Suprapubic skin (tissue), 4 donors: Measurements from ENCODE around the gene ADGRD1. TPM values are rescaled to one million over a fixed set of nuclear protein-coding genes. Genes with fewer than 3 reads are reported as not detected.

ENCODE experiments used
- DNase-seq, 2 donors: peaks; one replicate each; pipeline ENCODE4 v3.0.0-alpha.2; 2019; ENCODE audit warnings: low spot score in 2 of 2
- H3K27ac ChIP-seq: fragments of 200-600 bp; sonication (generic); one replicate; pipeline ENCODE4 v1.5.1; 2019
- H3K27me3 ChIP-seq: fragments of 200-600 bp; sonication (generic); one replicate; pipeline ENCODE4 v1.5.1; 2019
- H3K36me3 ChIP-seq: fragments of 200-600 bp; sonication (generic); one replicate; pipeline ENCODE4 v1.5.1; 2019
- H3K4me1 ChIP-seq: fragments of 200-600 bp; sonication (generic); one replicate; pipeline ENCODE4 v1.5.1; 2019
- H3K4me3 ChIP-seq: fragments of 200-600 bp; sonication (generic); one replicate; pipeline ENCODE4 v1.5.1; 2019; ENCODE audit warnings: mild to moderate bottlenecking
- H3K9me3 ChIP-seq: fragments of 200-600 bp; sonication (generic); one replicate; pipeline ENCODE4 v1.5.1; 2019
- EP300 ChIP-seq: sonication (generic); formaldehyde crosslinking; IDR thresholded peaks from one replicate; pipeline ENCODE4 v1.6.1; 2017; ENCODE audit warnings: antibody characterized with exemption
- POLR2A ChIP-seq, 2 donors: fragments of 450-650 bp; IDR thresholded peaks; one replicate each; pipeline ENCODE4 v1.6.1; 2017; ENCODE audit warnings: antibody characterized with exemption in 2 of 2, mild to moderate bottlenecking in 2 of 2, moderate library complexity in 2 of 2
- POLR2AphosphoS5 ChIP-seq, 3 donors: sonication (generic); formaldehyde crosslinking; IDR thresholded peaks; one replicate each; pipeline ENCODE4 v1.6.1; 2017; ENCODE audit warnings: antibody characterized with exemption in 3 of 3
- WGBS: methylation state at CpG from one replicate; pipeline ENCODE4 v1.1.5; 2018; 5-methylcytosine and 5-hydroxymethylcytosine counted together
- total RNA-seq, 4 donors: library from RNA; depleted of rRNA; stranded (reverse); fragments of >200 nt; gene quantifications; one replicate each; pipeline ENCODE4 v1.1.0, GENCODE V29; 2016
- TF ChIP-seq, protein P1 (sequence below), 2 donors: fragments of 200-600 bp in 1 of 2; fragments of 450-650 bp in 1 of 2; sonication (generic) in 1 of 2; IDR thresholded peaks; one replicate each; pipeline ENCODE4 v1.5.1; 2016 to 2019; ENCODE audit warnings: antibody characterized with exemption in 2 of 2, mild to moderate bottlenecking in 1 of 2, moderate library complexity in 1 of 2

ADGRD1 gene
- total RNA-seq, 4 donors from 2014 or later: 4.2 to 12.4 (median 10.4) TPM

DNA sequence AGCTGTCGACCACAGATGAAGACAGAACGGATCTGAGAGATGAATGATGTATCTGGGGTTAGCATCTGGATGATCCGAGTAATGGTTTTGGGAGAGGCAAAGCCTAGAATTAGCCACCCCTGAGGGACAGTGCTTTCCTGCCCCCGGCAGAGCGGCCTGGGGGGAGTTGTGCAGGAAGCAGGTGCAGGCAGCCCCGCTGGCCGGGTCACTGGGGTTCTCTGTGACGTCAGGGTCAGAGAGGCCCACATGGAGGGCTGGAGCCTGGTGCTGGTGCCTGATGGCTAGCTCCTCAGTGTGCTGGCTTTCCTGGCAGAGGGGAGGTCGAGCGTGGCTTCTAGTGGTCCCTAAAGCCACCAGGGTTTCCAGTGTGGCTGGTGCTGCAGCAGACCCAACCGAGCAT is 70.3 kb downstream of the ADGRD1 start:
- Histone ChIP-seq H3K4me1 (peaks cover 2% of the 10 kb centered on the region), H3K27ac (no peak overlapping the region), H3K4me3 (no peak overlapping the region), H3K9me3 (no peaks in the 10 kb centered on the region), H3K36me3 (no peaks in the 10 kb centered on the region), H3K27me3 (peaks cover 3% of the 10 kb centered on the region)
- no peak for DNase-seq
- WGBS: 91% methylated on average over 7 of the region's 11 CpGs
- no peak for TF ChIP-seq EP300
- no peak for TF ChIP-seq POLR2AphosphoS5 (IDR thresholded peaks at IDR 0.05)
- TF ChIP-seq POLR2A (IDR thresholded peaks at IDR 0.05): no peak
- TF ChIP-seq, protein P1, sequence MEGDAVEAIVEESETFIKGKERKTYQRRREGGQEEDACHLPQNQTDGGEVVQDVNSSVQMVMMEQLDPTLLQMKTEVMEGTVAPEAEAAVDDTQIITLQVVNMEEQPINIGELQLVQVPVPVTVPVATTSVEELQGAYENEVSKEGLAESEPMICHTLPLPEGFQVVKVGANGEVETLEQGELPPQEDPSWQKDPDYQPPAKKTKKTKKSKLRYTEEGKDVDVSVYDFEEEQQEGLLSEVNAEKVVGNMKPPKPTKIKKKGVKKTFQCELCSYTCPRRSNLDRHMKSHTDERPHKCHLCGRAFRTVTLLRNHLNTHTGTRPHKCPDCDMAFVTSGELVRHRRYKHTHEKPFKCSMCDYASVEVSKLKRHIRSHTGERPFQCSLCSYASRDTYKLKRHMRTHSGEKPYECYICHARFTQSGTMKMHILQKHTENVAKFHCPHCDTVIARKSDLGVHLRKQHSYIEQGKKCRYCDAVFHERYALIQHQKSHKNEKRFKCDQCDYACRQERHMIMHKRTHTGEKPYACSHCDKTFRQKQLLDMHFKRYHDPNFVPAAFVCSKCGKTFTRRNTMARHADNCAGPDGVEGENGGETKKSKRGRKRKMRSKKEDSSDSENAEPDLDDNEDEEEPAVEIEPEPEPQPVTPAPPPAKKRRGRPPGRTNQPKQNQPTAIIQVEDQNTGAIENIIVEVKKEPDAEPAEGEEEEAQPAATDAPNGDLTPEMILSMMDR (IDR thresholded peaks at IDR 0.05): no peak

DNA sequence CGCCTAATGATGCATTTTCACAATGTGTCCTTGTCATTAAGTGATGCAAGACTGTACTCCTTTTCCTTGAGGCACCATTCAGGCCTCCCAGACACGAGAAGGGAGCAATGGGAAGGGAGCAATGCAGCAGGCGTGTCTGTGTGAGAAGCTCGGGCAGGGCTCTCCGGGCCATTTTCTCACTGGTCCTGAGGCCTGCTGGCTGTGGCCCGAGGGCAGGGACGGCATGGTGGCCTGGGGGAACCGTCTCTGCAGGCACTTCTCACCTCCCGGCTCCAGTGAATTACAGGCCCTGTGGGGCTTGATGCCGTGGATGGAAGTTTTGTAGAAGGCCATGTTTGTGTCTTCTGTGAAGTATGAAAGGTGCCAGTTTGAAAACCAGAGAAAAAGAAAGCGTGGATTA is 71.0 kb downstream of the ADGRD1 start:
- H3K4me1 ChIP-seq: peaks cover 2% of the 10 kb centered on the region

DNA sequence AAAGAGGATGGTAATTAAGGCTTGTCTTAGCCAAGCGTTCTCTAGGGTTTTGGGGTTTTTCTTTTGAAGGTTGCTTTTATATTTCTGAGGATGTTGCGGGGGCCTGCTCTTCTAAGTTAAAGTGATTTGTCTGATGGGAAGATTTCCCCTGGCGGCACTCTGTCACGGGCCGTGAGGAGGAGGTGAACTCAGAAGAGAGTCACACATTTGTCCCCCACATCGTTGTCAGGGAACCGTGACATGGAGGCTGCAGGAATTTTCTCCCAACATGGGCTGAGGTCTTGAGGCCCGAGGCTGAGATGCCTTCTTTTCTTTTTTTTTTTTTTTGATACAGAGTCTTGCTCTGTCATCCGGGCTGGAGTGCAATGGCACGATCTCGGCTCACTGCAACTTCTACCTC is 71.5 kb downstream of the ADGRD1 start:
- Histone ChIP-seq H3K4me1 (peaks cover 2% of the 10 kb centered on the region), H3K9me3 (no peaks in the 10 kb centered on the region), H3K36me3 (no peaks in the 10 kb centered on the region), H3K4me3 (no peak overlapping the region), H3K27me3 (peaks cover 3% of the 10 kb centered on the region), H3K27ac (no peak overlapping the region)
- WGBS: 72% methylated on average over 11 of the region's 11 CpGs
- TF ChIP-seq POLR2AphosphoS5 (IDR thresholded peaks at IDR 0.05): no peak
- no peak for TF ChIP-seq POLR2A (IDR thresholded peaks at IDR 0.05)
- no peak for TF ChIP-seq EP300
- TF ChIP-seq, protein P1 (IDR thresholded peaks at IDR 0.05): no peak
- DNase-seq: no peak

More for the DNA sequence above, 71.0 kb downstream of the ADGRD1 start:
- no peak for DNase-seq
- H3K27me3 ChIP-seq: peaks cover 3% of the 10 kb centered on the region
- no peak for TF ChIP-seq POLR2A (IDR thresholded peaks at IDR 0.05)
- H3K4me3 ChIP-seq: no peak overlapping the region
- 69% methylated on average over 11 of the region's 11 CpGs for WGBS
- H3K36me3 ChIP-seq: no peaks in the 10 kb centered on the region
- H3K27ac ChIP-seq: no peak overlapping the region
- H3K9me3 ChIP-seq: no peaks in the 10 kb centered on the region

DNA sequence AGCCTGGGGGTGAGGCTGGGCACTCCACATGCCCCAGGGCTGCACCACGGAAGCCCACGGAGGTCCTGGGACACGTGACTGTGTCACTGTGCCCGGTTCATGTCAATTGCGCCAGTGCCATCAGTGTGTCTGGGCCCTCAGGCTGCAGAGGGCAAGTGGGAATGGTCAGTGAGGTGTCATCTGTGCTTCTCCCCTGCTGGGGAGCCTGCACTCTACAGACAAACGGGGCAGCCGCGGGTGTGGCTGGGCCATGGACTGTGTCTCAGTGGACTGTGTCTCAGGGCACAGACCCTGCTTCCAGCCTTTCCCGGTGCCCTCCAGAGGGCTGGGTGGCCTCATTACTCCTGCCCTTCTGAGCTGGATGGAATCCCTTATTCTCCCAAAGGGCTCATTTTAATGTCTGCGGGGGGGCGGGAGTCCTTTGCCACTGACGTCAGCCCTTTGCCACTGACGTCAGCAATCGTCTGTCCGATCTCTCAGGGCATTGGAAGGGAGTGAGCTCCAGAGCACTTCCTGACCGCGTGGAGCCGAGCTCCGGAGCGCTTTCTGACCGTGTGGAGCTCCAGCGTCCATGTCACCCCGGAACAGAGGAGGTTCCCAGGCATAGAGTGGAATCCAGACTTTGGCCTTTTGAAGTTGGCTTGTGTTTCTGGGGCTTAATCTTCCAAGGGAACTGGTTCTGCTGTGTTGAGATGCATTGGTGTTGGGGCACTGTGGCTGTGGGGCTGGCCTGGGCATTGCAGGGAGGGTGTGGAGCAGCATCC is 72.4 kb downstream of the ADGRD1 start:
- H3K36me3 ChIP-seq: no peaks in the 10 kb centered on the region
- DNase-seq: no peak
- no peaks in the 10 kb centered on the region for H3K9me3 ChIP-seq
- peaks cover 3% of the 10 kb centered on the region for H3K27me3 ChIP-seq
- WGBS: 93% methylated on average over 3 of the region's 23 CpGs
- no peak overlapping the region for H3K27ac ChIP-seq
- H3K4me3 ChIP-seq: no peak overlapping the region
- peaks cover 2% of the 10 kb centered on the region for H3K4me1 ChIP-seq
- TF ChIP-seq POLR2AphosphoS5 (IDR thresholded peaks at IDR 0.05) (no peak), EP300 (no peak), POLR2A (IDR thresholded peaks at IDR 0.05) (no peak)
- TF ChIP-seq, protein P1 (IDR thresholded peaks at IDR 0.05): no peak

DNA sequence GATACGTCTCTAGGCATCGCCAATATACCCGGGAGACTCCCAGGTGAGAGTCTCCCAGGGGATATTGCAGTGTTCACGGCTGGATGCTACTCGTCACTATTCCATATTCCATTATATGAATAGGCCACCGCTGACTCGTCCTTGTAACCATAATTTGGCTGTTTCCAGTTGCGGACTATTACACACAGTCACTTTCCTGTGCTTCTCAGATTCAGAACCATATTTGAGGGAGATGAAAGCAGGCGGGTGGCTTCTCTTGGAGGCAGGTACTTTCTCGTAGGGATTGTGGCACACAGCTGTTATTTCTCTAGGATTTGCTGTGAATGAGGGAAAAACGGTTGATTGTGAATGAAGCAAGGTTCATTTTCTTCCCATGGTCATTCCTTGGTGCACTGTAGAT is 73.0 kb downstream of the ADGRD1 start:
- WGBS: 87% methylated on average over 8 of the region's 11 CpGs
- H3K27ac ChIP-seq: no peak overlapping the region
- TF ChIP-seq POLR2A (IDR thresholded peaks at IDR 0.05) (no peak), EP300 (no peak), POLR2AphosphoS5 (IDR thresholded peaks at IDR 0.05) (no peak)
- TF ChIP-seq, protein P1 (IDR thresholded peaks at IDR 0.05): no peak

More for the DNA sequence above, 73.0 kb downstream of the ADGRD1 start:
- Histone ChIP-seq H3K36me3 (no peaks in the 10 kb centered on the region), H3K9me3 (no peaks in the 10 kb centered on the region), H3K4me3 (no peak overlapping the region), H3K4me1 (peaks cover 2% of the 10 kb centered on the region), H3K27me3 (peaks cover 4% of the 10 kb centered on the region)
- DNase-seq: no peak
